Mesenchymal stem cell (in vitro differentiated cells and primary cell): Measurements from ENCODE around the gene HSPA12A.

ENCODE experiments used
- DNase-seq: peaks from one replicate; pipeline ENCODE4 v3.0.0-alpha.2; 2013
- H2AFZ ChIP-seq: one replicate; pipeline ENCODE4 v1.6.1; 2013; ENCODE audit warnings: low read depth, mild to moderate bottlenecking, control low read depth, inconsistent platforms, low read length, moderate library complexity
- H2AK5ac ChIP-seq: 2 replicates; pipeline ENCODE4 v1.6.1; 2013; ENCODE audit warnings: low read length, moderate library complexity, mild to moderate bottlenecking, inconsistent platforms; ENCODE audit not compliant: severe bottlenecking
- H2BK120ac ChIP-seq: one replicate; pipeline ENCODE4 v1.6.1; 2013; ENCODE audit warnings: low read depth, mild to moderate bottlenecking, inconsistent platforms, low read length, moderate library complexity
- H2BK12ac ChIP-seq, 2 experiments: one replicate each; pipeline ENCODE4 v1.6.1; 2013; ENCODE audit warnings: inconsistent platforms in 2 of 2, low read length in 2 of 2, mild to moderate bottlenecking in 2 of 2, moderate library complexity in 2 of 2, control low read depth in 1 of 2
- H2BK15ac ChIP-seq: one replicate; pipeline ENCODE4 v1.6.1; 2013; ENCODE audit warnings: mild to moderate bottlenecking, low read depth, inconsistent platforms; ENCODE audit not compliant: poor library complexity, severe bottlenecking
- H2BK5ac ChIP-seq: 2 replicates; pipeline ENCODE4 v1.6.1; 2013; ENCODE audit warnings: low read depth, mild to moderate bottlenecking, low read length, control low read depth, inconsistent platforms; ENCODE audit not compliant: poor library complexity, severe bottlenecking
- H3K14ac ChIP-seq, 2 experiments: one replicate each; pipeline ENCODE4 v1.6.1; 2013; ENCODE audit warnings: inconsistent platforms in 2 of 2, low read length in 2 of 2, control low read depth in 1 of 2, mild to moderate bottlenecking in 1 of 2, moderate library complexity in 1 of 2
- H3K18ac ChIP-seq, 2 experiments: one replicate each; pipeline ENCODE4 v1.6.1; 2013; ENCODE audit warnings: inconsistent platforms in 2 of 2, low read length in 2 of 2, control low read depth in 1 of 2, low read depth in 1 of 2, mild to moderate bottlenecking in 1 of 2
- H3K23ac ChIP-seq, 2 experiments: one replicate each; pipeline ENCODE4 v1.6.1; 2013; ENCODE audit warnings: inconsistent platforms in 2 of 2, low read length in 2 of 2, mild to moderate bottlenecking in 2 of 2, moderate library complexity in 2 of 2, control low read depth in 1 of 2
- H3K27ac ChIP-seq: 2 replicates; pipeline ENCODE4 v1.5.1; 2013; ENCODE audit warnings: mild to moderate bottlenecking, moderate library complexity, low read length, control low read depth, inconsistent platforms; ENCODE audit not compliant: poor library complexity, severe bottlenecking
- H3K27me3 ChIP-seq, 2 experiments: 2 replicates each; pipeline versions ENCODE4 v1.6.1 to v1.7.0; 2013; ENCODE audit warnings: low read length in 2 of 2, mild to moderate bottlenecking in 2 of 2, moderate library complexity in 2 of 2, control low read depth in 1 of 2, inconsistent platforms in 1 of 2; ENCODE audit not compliant: control insufficient read depth in 1 of 2, insufficient read depth in 1 of 2
- H3K36me3 ChIP-seq, 2 experiments: 2 replicates each; pipeline versions ENCODE4 v1.6.1 to v1.7.0; 2013; ENCODE audit warnings: low read length in 2 of 2, control low read depth in 1 of 2, inconsistent platforms in 1 of 2, low read depth in 1 of 2, mild to moderate bottlenecking in 1 of 2; ENCODE audit not compliant: insufficient read depth in 2 of 2, control insufficient read depth in 1 of 2
- H3K4ac ChIP-seq, 2 experiments: one replicate each; pipeline ENCODE4 v1.6.1; 2013; ENCODE audit warnings: inconsistent platforms in 2 of 2, low read length in 2 of 2, mild to moderate bottlenecking in 2 of 2, moderate library complexity in 2 of 2, control low read depth in 1 of 2, low read depth in 1 of 2
- H3K4me1 ChIP-seq: 2 replicates; pipeline ENCODE4 v1.6.1; 2013; ENCODE audit warnings: low read depth, low read length, control low read depth; ENCODE audit not compliant: control insufficient read depth, insufficient read depth
- H3K4me2 ChIP-seq: 2 replicates; pipeline ENCODE4 v1.6.1; 2013; ENCODE audit warnings: low read length, mild to moderate bottlenecking, inconsistent platforms; ENCODE audit not compliant: poor library complexity, severe bottlenecking
- H3K4me3 ChIP-seq, 2 experiments: 2 replicates each; pipeline versions ENCODE4 v1.5.1 to v1.7.0; 2013; ENCODE audit warnings: low read length in 2 of 2, mild to moderate bottlenecking in 2 of 2, control low read depth in 1 of 2, low read depth in 1 of 2; ENCODE audit not compliant: insufficient read depth in 1 of 2
- H3K79me1 ChIP-seq: replicated peaks from 2 replicates; pipeline ENCODE4 v1.6.1; 2013; ENCODE audit warnings: mild to moderate bottlenecking, control low read depth, low read length, inconsistent platforms; ENCODE audit not compliant: poor library complexity, severe bottlenecking
- H3K9ac ChIP-seq: 2 replicates; pipeline ENCODE4 v1.7.0; 2013; ENCODE audit warnings: mild to moderate bottlenecking, low read length, moderate library complexity
- H3K9me3 ChIP-seq: 2 replicates; pipeline ENCODE4 v1.7.0; 2013; ENCODE audit warnings: mild to moderate bottlenecking, low read length; ENCODE audit not compliant: control insufficient read depth
- H4K8ac ChIP-seq: one replicate; pipeline ENCODE4 v1.6.1; 2013; ENCODE audit warnings: inconsistent platforms, mild to moderate bottlenecking, low read length, moderate library complexity
- H4K91ac ChIP-seq: one replicate; pipeline ENCODE4 v1.6.1; 2013; ENCODE audit warnings: mild to moderate bottlenecking, low read length, inconsistent platforms
- WGBS: methylation state at CpG from one replicate; pipeline ENCODE4 v1.1.7; 2013; ENCODE audit warnings: mixed read lengths; 5-methylcytosine and 5-hydroxymethylcytosine counted together

The HSPA12A gene

GRCh38 chr10:116705498-116705897 is 36.9 kb downstream of the HSPA12A start:
- H2BK5ac ChIP-seq, result no peak overlapping the region
- H2BK15ac ChIP-seq, result no peak overlapping the region
- H2BK120ac ChIP-seq, result no peak overlapping the region
- H4K8ac ChIP-seq, result no peak overlapping the region
- peaks cover 37% of the 10 kb centered on the region for H3K4me1 ChIP-seq
- no peak overlapping the region for H3K18ac ChIP-seq
- H2AK5ac ChIP-seq, result no peak overlapping the region
- no peak overlapping the region for H3K4me3 ChIP-seq
- H2AFZ ChIP-seq, result no peak overlapping the region
- H3K4me2 ChIP-seq, result no peak overlapping the region
- H3K79me1 ChIP-seq, result peaks cover 48% of the 10 kb centered on the region
- H2BK12ac ChIP-seq, result no peak overlapping the region
- H3K9ac ChIP-seq, result no peak overlapping the region
- no peak overlapping the region for H3K27ac ChIP-seq
- H3K9me3 ChIP-seq, result no peaks in the 10 kb centered on the region
- WGBS, result 93% methylated on average over 7 of the region's 7 CpGs
- no peak overlapping the region for H3K14ac ChIP-seq
- no peak for DNase-seq
- no peak overlapping the region for H3K23ac ChIP-seq
- H3K27me3 ChIP-seq, result no peaks in the 10 kb centered on the region
- H3K36me3 ChIP-seq, result peaks cover 15 to 58% of the 10 kb centered on the region in 2 experiments
- H3K4ac ChIP-seq, result no peak overlapping the region
- no peak overlapping the region for H4K91ac ChIP-seq

- Histone ChIP-seq H2BK12ac (no peak overlapping the region), H4K8ac (no peak overlapping the region), H4K91ac (no peak overlapping the region), H3K79me1 (peaks cover 51% of the 10 kb centered on the region), H3K23ac (no peak overlapping the region), H3K4me3 (no peak overlapping the region), H3K27me3 (no peaks in the 10 kb centered on the region), H3K9ac (no peak overlapping the region), H2BK5ac (no peak overlapping the region), H3K4me1 (peaks cover 36% of the 10 kb centered on the region), H3K27ac (no peak overlapping the region), H3K14ac (no peak overlapping the region), H3K4me2 (no peak overlapping the region), H2BK120ac (no peak overlapping the region), H3K18ac (no peak overlapping the region), H3K4ac (no peak overlapping the region), H3K36me3 (peaks cover 21 to 63% of the 10 kb centered on the region in 2 experiments), H2BK15ac (no peak overlapping the region), H2AK5ac (no peak overlapping the region), H2AFZ (no peak overlapping the region), H3K9me3 (no peaks in the 10 kb centered on the region)
- DNase-seq, result no peak
- WGBS, result 89% methylated on average over 11 of the region's 11 CpGs
Observed at GRCh38 chr10:116704926-116705325, 37.4 kb downstream of the HSPA12A start.

DNA sequence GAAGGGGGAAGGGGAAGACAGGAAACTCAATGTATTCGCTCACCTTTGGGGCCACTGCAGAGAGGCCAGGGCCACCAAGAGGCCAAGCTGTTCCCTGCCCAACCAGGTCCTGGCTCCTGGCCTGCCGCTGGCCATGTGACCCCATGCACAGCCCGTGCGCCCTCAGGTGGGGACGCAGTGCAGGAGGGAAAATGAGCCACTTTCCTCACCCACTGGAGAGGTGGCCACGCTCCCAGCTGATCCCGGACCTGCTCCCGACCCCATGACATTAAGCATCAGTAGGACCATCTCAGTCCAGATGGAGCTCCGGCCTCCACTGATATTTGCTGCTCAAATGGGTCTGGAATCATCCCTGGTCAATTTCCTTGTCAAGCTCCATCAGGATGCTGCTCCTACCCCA is 40.2 kb downstream of the HSPA12A start:
- peaks cover 22% of the 10 kb centered on the region for H3K4me1 ChIP-seq
- WGBS, result 80% methylated on average over 9 of the region's 9 CpGs
- H3K27ac ChIP-seq, result no peak overlapping the region
- no peaks in the 10 kb centered on the region for H3K9me3 ChIP-seq
- H3K36me3 ChIP-seq, result peaks cover 37 to 74% of the 10 kb centered on the region in 2 experiments
- no peak overlapping the region for H2AFZ ChIP-seq
- no peak overlapping the region for H2AK5ac ChIP-seq
- H3K18ac ChIP-seq, result no peak overlapping the region
- H4K91ac ChIP-seq, result no peak overlapping the region
- H4K8ac ChIP-seq, result no peak overlapping the region
- no peak overlapping the region for H3K4me2 ChIP-seq
- no peak overlapping the region for H2BK120ac ChIP-seq
- H3K27me3 ChIP-seq, result no peaks in the 10 kb centered on the region
- H3K79me1 ChIP-seq, result peaks cover 65% of the 10 kb centered on the region
- H2BK15ac ChIP-seq, result no peak overlapping the region
- no peak overlapping the region for H3K14ac ChIP-seq
- no peak for DNase-seq
- H3K4ac ChIP-seq, result no peak overlapping the region
- no peak overlapping the region for H2BK5ac ChIP-seq
- H3K9ac ChIP-seq, result no peak overlapping the region
- H3K23ac ChIP-seq, result no peak overlapping the region
- no peak overlapping the region for H3K4me3 ChIP-seq
- no peak overlapping the region for H2BK12ac ChIP-seq

DNA sequence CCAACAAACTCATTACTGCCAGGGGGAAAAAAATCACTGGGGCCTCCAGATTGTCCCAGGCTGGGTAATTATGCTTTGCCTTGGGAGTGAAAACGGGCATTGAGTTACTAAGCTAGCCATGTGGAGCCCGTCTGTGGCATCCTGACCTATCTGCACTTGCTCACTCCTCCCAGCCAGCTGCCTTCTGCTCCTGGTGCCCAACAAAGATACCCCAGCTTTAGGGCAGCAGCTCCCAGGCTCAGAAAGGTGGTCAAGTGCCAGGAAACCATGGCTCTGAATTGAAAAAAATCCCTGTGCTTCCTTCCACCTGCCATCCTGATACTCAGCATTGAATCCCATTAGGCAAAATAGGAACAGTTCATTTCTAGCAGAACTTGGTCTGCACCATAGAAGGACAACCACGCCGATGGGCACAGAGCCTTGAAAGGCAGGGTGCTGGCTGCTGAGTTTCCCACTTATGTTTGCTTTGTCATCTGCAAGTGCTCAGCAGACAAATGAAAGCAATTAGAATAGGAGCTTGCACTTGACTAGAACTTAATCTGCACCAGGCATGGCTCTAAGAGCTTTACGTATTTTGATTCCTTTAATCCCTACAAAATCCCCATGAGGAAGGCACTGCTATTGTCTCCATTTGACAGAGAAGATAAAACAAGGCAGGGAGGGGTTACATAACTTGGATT is 42.8 kb downstream of the HSPA12A start:
- Histone ChIP-seq H4K91ac (no peak overlapping the region), H3K9ac (no peak overlapping the region), H2BK15ac (no peak overlapping the region), H3K27ac (no peak overlapping the region), H4K8ac (no peak overlapping the region), H2BK120ac (no peak overlapping the region), H2AK5ac (no peak overlapping the region), H3K27me3 (no peaks in the 10 kb centered on the region), H3K18ac (no peak overlapping the region), H3K9me3 (no peaks in the 10 kb centered on the region), H2BK12ac (no peak overlapping the region), H3K36me3 (peaks cover 36 to 65% of the 10 kb centered on the region in 2 experiments), H2AFZ (no peak overlapping the region), H3K4me3 (no peak overlapping the region), H3K79me1 (peaks cover 55% of the 10 kb centered on the region), H3K4me1 (peaks cover 8% of the 10 kb centered on the region), H3K23ac (no peak overlapping the region), H3K14ac (no peak overlapping the region), H2BK5ac (no peak overlapping the region), H3K4me2 (no peak overlapping the region), H3K4ac (no peak overlapping the region)
- WGBS, result 81% methylated on average over 5 of the region's 5 CpGs
- no peak for DNase-seq
